SK-N-SH treated with all-trans-retinoic acid at 6 μM for 48 hours (cell line): ENCODE results near the gene PPP4R4.

Source experiments
- ATAC-seq: fragments of 200-7000 bp; cut with Tn5 transposase; 3 replicates; pipeline ENCODE4 v1.9.1; 2020; ENCODE audit warnings: mild to moderate bottlenecking, moderate library complexity
- ARNTL ChIP-seq: fragments of 450-650 bp; formaldehyde crosslinking; IDR thresholded peaks from 2 replicates; pipeline ENCODE4 v1.5.0; 2020; ENCODE audit warnings: low read depth, mild to moderate bottlenecking, moderate library complexity, borderline replicate concordance
- BACH2 ChIP-seq: fragments of 250-450 bp; sonication (Bioruptor Pico); IDR thresholded peaks from 2 replicates; pipeline ENCODE4 v1.9.0; 2021; ENCODE audit warnings: mild to moderate bottlenecking, borderline replicate concordance
- CSDC2 ChIP-seq: fragments of 250-450 bp; sonication (Bioruptor Pico); IDR thresholded peaks from 2 replicates; pipeline ENCODE4 v1.5.0; 2020; ENCODE audit warnings: mild to moderate bottlenecking, moderate library complexity
- GLIS3 ChIP-seq: fragments of 250-450 bp; sonication (Bioruptor Pico); IDR thresholded peaks from 2 replicates; pipeline ENCODE4 v1.5.0; 2020; ENCODE audit warnings: mild to moderate bottlenecking, moderate library complexity
- PPARA ChIP-seq: fragments of 250-450 bp; sonication (Bioruptor Pico); IDR thresholded peaks from 2 replicates; pipeline ENCODE4 v1.5.0; 2020; ENCODE audit warnings: mild to moderate bottlenecking, borderline replicate concordance
- RARB ChIP-seq: fragments of 250-450 bp; sonication (Bioruptor Pico); IDR thresholded peaks from 2 replicates; pipeline ENCODE4 v1.8.0; 2021; ENCODE audit warnings: mild to moderate bottlenecking, moderate library complexity
- SNAI2 ChIP-seq: fragments of 250-450 bp; sonication (Bioruptor Pico); IDR thresholded peaks from 2 replicates; pipeline ENCODE4 v1.5.0; 2020; ENCODE audit warnings: mild to moderate bottlenecking, moderate library complexity
- TCF4 ChIP-seq: fragments of 250-450 bp; sonication (Bioruptor Pico); IDR thresholded peaks from 2 replicates; pipeline ENCODE4 v1.8.0; 2021; ENCODE audit warnings: mild to moderate bottlenecking, moderate library complexity, borderline replicate concordance
- TOX ChIP-seq: fragments of 250-450 bp; sonication (Bioruptor Pico); IDR thresholded peaks from 2 replicates; pipeline ENCODE4 v1.8.0; 2021; ENCODE audit warnings: mild to moderate bottlenecking, moderate library complexity, borderline replicate concordance
- ZC3H10 ChIP-seq: fragments of 250-450 bp; sonication (Bioruptor Pico); IDR thresholded peaks from 2 replicates; pipeline ENCODE4 v1.5.1; 2021; ENCODE audit warnings: mild to moderate bottlenecking, moderate library complexity
- ZNF565 ChIP-seq: fragments of 450-650 bp; formaldehyde crosslinking; conservative IDR thresholded peaks from 2 replicates; pipeline ENCODE4 v1.5.0; 2020; ENCODE audit warnings: low read depth, mild to moderate bottlenecking, moderate library complexity
- ZNF70 ChIP-seq: fragments of 450-650 bp; formaldehyde crosslinking; IDR thresholded peaks from 2 replicates; pipeline ENCODE4 v1.5.0; 2020; ENCODE audit warnings: mild to moderate bottlenecking, moderate library complexity
- ZNF8 ChIP-seq: fragments of 450-650 bp; formaldehyde crosslinking; IDR thresholded peaks from 2 replicates; pipeline ENCODE4 v1.5.0; 2020; ENCODE audit warnings: mild to moderate bottlenecking, moderate library complexity
- TF ChIP-seq, protein P1 (sequence below): fragments of 250-450 bp; sonication (Bioruptor Pico); IDR thresholded peaks from 2 replicates; pipeline ENCODE4 v1.5.1; 2021; ENCODE audit warnings: mild to moderate bottlenecking, moderate library complexity
- TF ChIP-seq, protein P2 (sequence below): fragments of 250-450 bp; sonication (Bioruptor Pico); IDR thresholded peaks from 2 replicates; pipeline ENCODE4 v1.5.0; 2020; ENCODE audit warnings: mild to moderate bottlenecking, moderate library complexity
- TF ChIP-seq, protein P3 (sequence below): fragments of 250-450 bp; sonication (Bioruptor Pico); IDR thresholded peaks from 2 replicates; pipeline ENCODE4 v1.5.1; 2020; ENCODE audit warnings: low read depth, mild to moderate bottlenecking, moderate library complexity
- TF ChIP-seq, protein P4 (sequence below): fragments of 250-450 bp; sonication (Bioruptor Pico); IDR thresholded peaks from 2 replicates; pipeline ENCODE4 v1.8.0; 2021; ENCODE audit warnings: low read depth, mild to moderate bottlenecking, moderate library complexity, borderline replicate concordance
- TF ChIP-seq, protein P5 (sequence below): fragments of 250-450 bp; sonication (Bioruptor Pico); IDR thresholded peaks from 2 replicates; pipeline ENCODE4 v1.8.0; 2020; ENCODE audit warnings: mild to moderate bottlenecking, moderate library complexity, borderline replicate concordance

The PPP4R4 gene

DNA sequence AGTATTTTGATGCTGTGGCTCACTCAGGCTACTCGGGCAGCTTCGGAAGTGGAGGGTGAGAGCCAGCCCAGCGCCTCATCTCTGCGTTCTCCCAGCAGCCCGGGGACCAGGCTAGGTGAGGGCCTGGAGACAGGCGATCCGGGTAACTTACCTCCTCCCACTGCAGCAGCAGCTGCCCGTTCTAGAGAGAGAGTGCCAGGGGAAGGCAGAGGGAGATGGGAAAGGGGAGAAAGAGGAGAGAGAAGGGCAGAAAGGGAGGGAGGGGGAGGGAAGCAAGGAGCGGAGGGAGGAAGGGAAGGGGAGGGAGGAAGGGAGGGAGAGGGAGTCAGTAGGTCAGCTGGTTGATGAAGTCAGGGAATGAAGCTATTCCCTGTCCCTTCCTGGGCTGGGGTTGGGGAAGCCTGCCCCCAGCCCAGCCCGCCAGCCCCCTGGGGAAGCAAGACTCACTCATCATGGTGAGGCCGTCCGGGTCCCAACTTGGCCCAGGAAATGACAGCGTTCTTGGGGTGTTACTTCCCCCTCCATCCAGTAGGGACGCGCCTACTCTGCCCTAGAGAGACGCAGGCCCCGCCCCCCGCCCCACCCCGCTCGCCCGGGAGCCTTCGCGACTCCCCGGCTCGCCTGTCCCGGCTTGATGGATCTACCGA is 44.9 kb upstream of the PPP4R4 start, which contains the start of gene IFI27L2 (continued):
- TF ChIP-seq, protein P1, sequence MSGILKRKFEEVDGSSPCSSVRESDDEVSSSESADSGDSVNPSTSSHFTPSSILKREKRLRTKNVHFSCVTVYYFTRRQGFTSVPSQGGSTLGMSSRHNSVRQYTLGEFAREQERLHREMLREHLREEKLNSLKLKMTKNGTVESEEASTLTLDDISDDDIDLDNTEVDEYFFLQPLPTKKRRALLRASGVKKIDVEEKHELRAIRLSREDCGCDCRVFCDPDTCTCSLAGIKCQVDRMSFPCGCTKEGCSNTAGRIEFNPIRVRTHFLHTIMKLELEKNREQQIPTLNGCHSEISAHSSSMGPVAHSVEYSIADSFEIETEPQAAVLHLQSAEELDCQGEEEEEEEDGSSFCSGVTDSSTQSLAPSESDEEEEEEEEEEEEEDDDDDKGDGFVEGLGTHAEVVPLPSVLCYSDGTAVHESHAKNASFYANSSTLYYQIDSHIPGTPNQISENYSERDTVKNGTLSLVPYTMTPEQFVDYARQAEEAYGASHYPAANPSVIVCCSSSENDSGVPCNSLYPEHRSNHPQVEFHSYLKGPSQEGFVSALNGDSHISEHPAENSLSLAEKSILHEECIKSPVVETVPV (CRISPR knock-in tag): no peak
- TF ChIP-seq ZNF565 (CRISPR knock-in tag) (no peak), GLIS3 (CRISPR knock-in tag) (no peak), ZNF8 (CRISPR knock-in tag) (no peak), TCF4 (CRISPR knock-in tag) (no peak), ARNTL (CRISPR knock-in tag) (no peak), TOX (CRISPR knock-in tag) (no peak), BACH2 (no peak), PPARA (CRISPR knock-in tag) (no peak)
- TF ChIP-seq, protein P2, sequence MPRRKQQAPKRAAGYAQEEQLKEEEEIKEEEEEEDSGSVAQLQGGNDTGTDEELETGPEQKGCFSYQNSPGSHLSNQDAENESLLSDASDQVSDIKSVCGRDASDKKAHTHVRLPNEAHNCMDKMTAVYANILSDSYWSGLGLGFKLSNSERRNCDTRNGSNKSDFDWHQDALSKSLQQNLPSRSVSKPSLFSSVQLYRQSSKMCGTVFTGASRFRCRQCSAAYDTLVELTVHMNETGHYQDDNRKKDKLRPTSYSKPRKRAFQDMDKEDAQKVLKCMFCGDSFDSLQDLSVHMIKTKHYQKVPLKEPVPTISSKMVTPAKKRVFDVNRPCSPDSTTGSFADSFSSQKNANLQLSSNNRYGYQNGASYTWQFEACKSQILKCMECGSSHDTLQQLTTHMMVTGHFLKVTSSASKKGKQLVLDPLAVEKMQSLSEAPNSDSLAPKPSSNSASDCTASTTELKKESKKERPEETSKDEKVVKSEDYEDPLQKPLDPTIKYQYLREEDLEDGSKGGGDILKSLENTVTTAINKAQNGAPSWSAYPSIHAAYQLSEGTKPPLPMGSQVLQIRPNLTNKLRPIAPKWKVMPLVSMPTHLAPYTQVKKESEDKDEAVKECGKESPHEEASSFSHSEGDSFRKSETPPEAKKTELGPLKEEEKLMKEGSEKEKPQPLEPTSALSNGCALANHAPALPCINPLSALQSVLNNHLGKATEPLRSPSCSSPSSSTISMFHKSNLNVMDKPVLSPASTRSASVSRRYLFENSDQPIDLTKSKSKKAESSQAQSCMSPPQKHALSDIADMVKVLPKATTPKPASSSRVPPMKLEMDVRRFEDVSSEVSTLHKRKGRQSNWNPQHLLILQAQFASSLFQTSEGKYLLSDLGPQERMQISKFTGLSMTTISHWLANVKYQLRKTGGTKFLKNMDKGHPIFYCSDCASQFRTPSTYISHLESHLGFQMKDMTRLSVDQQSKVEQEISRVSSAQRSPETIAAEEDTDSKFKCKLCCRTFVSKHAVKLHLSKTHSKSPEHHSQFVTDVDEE (CRISPR knock-in tag): no peak

DNA sequence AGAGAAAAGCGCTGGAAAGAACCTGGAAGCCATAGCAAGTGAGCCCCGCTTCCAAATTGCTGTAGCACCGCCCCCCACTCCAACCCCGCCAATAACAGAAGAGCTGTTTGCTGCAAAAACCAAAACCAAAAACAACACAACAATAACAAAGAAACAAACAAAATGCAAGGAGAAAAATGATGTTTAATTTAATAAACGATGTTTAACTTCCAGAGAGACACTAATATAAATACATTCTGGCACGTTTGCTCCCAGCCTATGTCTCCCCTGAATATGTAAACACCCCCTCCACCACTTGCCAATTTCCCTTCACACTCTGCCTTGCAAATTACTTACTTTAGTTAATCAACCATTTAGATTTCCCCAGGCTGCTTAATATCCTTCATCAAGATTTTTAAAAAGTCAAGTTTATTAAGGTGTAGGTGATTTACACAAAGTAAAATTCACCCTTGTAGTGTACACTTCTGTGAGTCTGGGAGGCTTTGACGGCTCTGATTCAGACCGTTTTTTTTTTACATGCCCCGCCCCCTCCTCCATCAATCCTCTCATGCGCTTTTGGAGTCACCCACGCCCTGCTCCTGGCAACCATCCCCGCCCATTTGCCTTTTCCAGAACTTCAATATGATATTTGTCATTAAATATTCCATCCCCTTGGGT is 44.2 kb upstream of the PPP4R4 start:
- TF ChIP-seq, protein P1 (CRISPR knock-in tag): no peak
- TF ChIP-seq SNAI2 (CRISPR knock-in tag): no peak
- TF ChIP-seq BACH2: no peak
- TF ChIP-seq PPARA (CRISPR knock-in tag): no peak
- TF ChIP-seq TCF4 (CRISPR knock-in tag): no peak
- no peak for TF ChIP-seq ZNF565 (CRISPR knock-in tag)
- TF ChIP-seq ARNTL (CRISPR knock-in tag): no peak
- TF ChIP-seq, protein P3, sequence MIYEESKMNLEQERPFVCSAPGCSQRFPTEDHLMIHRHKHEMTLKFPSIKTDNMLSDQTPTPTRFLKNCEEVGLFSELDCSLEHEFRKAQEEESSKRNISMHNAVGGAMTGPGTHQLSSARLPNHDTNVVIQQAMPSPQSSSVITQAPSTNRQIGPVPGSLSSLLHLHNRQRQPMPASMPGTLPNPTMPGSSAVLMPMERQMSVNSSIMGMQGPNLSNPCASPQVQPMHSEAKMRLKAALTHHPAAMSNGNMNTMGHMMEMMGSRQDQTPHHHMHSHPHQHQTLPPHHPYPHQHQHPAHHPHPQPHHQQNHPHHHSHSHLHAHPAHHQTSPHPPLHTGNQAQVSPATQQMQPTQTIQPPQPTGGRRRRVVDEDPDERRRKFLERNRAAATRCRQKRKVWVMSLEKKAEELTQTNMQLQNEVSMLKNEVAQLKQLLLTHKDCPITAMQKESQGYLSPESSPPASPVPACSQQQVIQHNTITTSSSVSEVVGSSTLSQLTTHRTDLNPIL (CRISPR knock-in tag): no peak
- TF ChIP-seq ZNF70 (CRISPR knock-in tag): no peak
- no peak for TF ChIP-seq CSDC2
- TF ChIP-seq, protein P4, sequence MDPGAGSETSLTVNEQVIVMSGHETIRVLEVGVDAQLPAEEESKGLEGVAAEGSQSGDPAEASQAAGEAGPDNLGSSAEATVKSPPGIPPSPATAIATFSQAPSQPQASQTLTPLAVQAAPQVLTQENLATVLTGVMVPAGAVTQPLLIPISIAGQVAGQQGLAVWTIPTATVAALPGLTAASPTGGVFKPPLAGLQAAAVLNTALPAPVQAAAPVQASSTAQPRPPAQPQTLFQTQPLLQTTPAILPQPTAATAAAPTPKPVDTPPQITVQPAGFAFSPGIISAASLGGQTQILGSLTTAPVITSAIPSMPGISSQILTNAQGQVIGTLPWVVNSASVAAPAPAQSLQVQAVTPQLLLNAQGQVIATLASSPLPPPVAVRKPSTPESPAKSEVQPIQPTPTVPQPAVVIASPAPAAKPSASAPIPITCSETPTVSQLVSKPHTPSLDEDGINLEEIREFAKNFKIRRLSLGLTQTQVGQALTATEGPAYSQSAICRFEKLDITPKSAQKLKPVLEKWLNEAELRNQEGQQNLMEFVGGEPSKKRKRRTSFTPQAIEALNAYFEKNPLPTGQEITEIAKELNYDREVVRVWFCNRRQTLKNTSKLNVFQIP: no peak
- TF ChIP-seq RARB: no peak
- TF ChIP-seq, protein P5, sequence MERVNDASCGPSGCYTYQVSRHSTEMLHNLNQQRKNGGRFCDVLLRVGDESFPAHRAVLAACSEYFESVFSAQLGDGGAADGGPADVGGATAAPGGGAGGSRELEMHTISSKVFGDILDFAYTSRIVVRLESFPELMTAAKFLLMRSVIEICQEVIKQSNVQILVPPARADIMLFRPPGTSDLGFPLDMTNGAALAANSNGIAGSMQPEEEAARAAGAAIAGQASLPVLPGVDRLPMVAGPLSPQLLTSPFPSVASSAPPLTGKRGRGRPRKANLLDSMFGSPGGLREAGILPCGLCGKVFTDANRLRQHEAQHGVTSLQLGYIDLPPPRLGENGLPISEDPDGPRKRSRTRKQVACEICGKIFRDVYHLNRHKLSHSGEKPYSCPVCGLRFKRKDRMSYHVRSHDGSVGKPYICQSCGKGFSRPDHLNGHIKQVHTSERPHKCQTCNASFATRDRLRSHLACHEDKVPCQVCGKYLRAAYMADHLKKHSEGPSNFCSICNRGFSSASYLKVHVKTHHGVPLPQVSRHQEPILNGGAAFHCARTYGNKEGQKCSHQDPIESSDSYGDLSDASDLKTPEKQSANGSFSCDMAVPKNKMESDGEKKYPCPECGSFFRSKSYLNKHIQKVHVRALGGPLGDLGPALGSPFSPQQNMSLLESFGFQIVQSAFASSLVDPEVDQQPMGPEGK: no peak
- TF ChIP-seq ZC3H10 (CRISPR knock-in tag): no peak
- TF ChIP-seq, protein P2 (CRISPR knock-in tag): no peak
- TF ChIP-seq ZNF8 (CRISPR knock-in tag): no peak
- ATAC-seq: peak; percentile 71
